Thymus (tissue), 11 donors: ENCODE results near the gene SPSB3. TPM values are rescaled to one million over a fixed set of nuclear protein-coding genes. Genes with fewer than 3 reads are reported as not detected.

Experiments
- DNase-seq, 9 donors: peaks; one replicate each; pipeline ENCODE4 v3.0.0-alpha.2; 2013; ENCODE audit warnings: low spot score in 9 of 9, low read depth in 6 of 9, missing footprints in 1 of 9
- H3K27ac ChIP-seq, 2 donors: one replicate each; pipeline ENCODE4 v1.5.1; 2013; ENCODE audit warnings: control low read depth in 1 of 2, low read depth in 1 of 2, low read length in 1 of 2, mild to moderate bottlenecking in 1 of 2, moderate library complexity in 1 of 2
- H3K27me3 ChIP-seq, 2 donors: one replicate each; pipeline ENCODE4 v1.5.1; 2013; ENCODE audit warnings: low read length in 1 of 2; ENCODE audit not compliant: control insufficient read depth in 2 of 2, insufficient read depth in 1 of 2
- H3K36me3 ChIP-seq, 2 donors: one replicate each; pipeline ENCODE4 v1.5.1; 2013; ENCODE audit warnings: low read length in 1 of 2, mild to moderate bottlenecking in 1 of 2, moderate library complexity in 1 of 2; ENCODE audit not compliant: control insufficient read depth in 2 of 2, insufficient read depth in 2 of 2
- H3K4me1 ChIP-seq, 2 donors: one replicate each; pipeline ENCODE4 v1.5.1; 2013; ENCODE audit warnings: low read length in 2 of 2; ENCODE audit not compliant: control insufficient read depth in 2 of 2, insufficient read depth in 2 of 2
- H3K4me3 ChIP-seq, 2 donors: one replicate each; pipeline ENCODE4 v1.5.1; 2013; ENCODE audit warnings: low read length in 2 of 2, control low read depth in 1 of 2, mild to moderate bottlenecking in 1 of 2
- H3K9me3 ChIP-seq, 2 donors: one replicate each; pipeline ENCODE4 v1.5.1; 2013; ENCODE audit warnings: low read length in 1 of 2, mild to moderate bottlenecking in 1 of 2; ENCODE audit not compliant: control insufficient read depth in 2 of 2, insufficient read depth in 1 of 2
- WGBS: extraction: QIAGEN DNeasy Blood & Tissue Kit; methylation state at CpG from one replicate; pipeline ENCODE4 v1.1.7; 2013; 5-methylcytosine and 5-hydroxymethylcytosine counted together
- polyA plus RNA-seq: library from polyadenylated mRNA; stranded (reverse); fragments of 200-250 nt; gene quantifications from one replicate; pipeline ENCODE4 v1.2.3, GENCODE V29; 2013
- total RNA-seq: library from RNA; stranded (reverse); fragments of 120-200 nt; gene quantifications from one replicate; pipeline ENCODE4 v1.2.4, GENCODE V29; 2013
- donor health status: healthy.

The SPSB3 gene
- total and polyA plus RNA-seq, 2 donors = 68.1 to 282 TPM

- Histone ChIP-seq H3K36me3 (peaks cover 51 to 73% of the 10 kb centered on the region in 2 donors), H3K27me3 (no peaks in the 10 kb centered on the region), H3K9me3 (peaks cover 0 to 1% of the 10 kb centered on the region in 2 donors), H3K4me1 (peaks cover 7 to 8% of the 10 kb centered on the region in 2 donors), H3K27ac (peak overlapping the region in 1 of 2 donors; percentile 2), H3K4me3 (no peak overlapping the region)
- DNase-seq = peak in 1 of 9 donors; percentile 1
- WGBS = 98% methylated on average over 44 of the region's 44 CpGs
Measured at GRCh38 chr16:1787322-1788094, 5.1 kb upstream of the SPSB3 start.

- Histone ChIP-seq H3K4me1 (peaks cover 7 to 8% of the 10 kb centered on the region in 2 donors), H3K9me3 (peaks cover 0 to 1% of the 10 kb centered on the region in 2 donors), H3K36me3 (peaks cover 51 to 68% of the 10 kb centered on the region in 2 donors), H3K4me3 (no peak overlapping the region), H3K27me3 (no peaks in the 10 kb centered on the region), H3K27ac (peak overlapping the region in 1 of 2 donors; percentile 2)
- WGBS = 96% methylated on average over 6 of the region's 6 CpGs
- no peak for DNase-seq
Measured at GRCh38 chr16:1787056-1787321, 4.6 kb upstream of the SPSB3 start.

GRCh38 chr16:1786242-1787055, 4.1 kb upstream of the SPSB3 start:
- no peak overlapping the region for H3K27ac ChIP-seq
- peaks cover 50 to 63% of the 10 kb centered on the region in 2 donors for H3K36me3 ChIP-seq
- no peaks in the 10 kb centered on the region for H3K27me3 ChIP-seq
- H3K9me3 ChIP-seq = peaks cover 0 to 1% of the 10 kb centered on the region in 2 donors
- no peak overlapping the region for H3K4me3 ChIP-seq
- peak in 1 of 9 donors; percentile 2 for DNase-seq
- WGBS = 94% methylated on average over 51 of the region's 51 CpGs
- peaks cover 9 to 12% of the 10 kb centered on the region in 2 donors for H3K4me1 ChIP-seq

- peaks cover 49 to 61% of the 10 kb centered on the region in 2 donors for H3K36me3 ChIP-seq
- DNase-seq = no peak
- H3K4me1 ChIP-seq = peaks cover 14 to 18% of the 10 kb centered on the region in 2 donors
Measured at GRCh38 chr16:1785846-1786170, 3.4 kb upstream of the SPSB3 start.

GRCh38 chr16:1784977-1785845, 2.8 kb upstream of the SPSB3 start:
- Histone ChIP-seq H3K36me3 (peaks cover 53 to 61% of the 10 kb centered on the region in 2 donors), H3K27ac (no peak overlapping the region), H3K27me3 (no peaks in the 10 kb centered on the region), H3K4me3 (no peak overlapping the region), H3K9me3 (peaks cover 0 to 1% of the 10 kb centered on the region in 2 donors), H3K4me1 (peaks cover 14 to 19% of the 10 kb centered on the region in 2 donors)
- 98% methylated on average over 26 of the region's 26 CpGs for WGBS
- DNase-seq = no peak

More at GRCh38 chr16:1785846-1786170, 3.4 kb upstream of the SPSB3 start:
- peaks cover 0 to 1% of the 10 kb centered on the region in 2 donors for H3K9me3 ChIP-seq
- H3K27ac ChIP-seq = no peak overlapping the region
- no peaks in the 10 kb centered on the region for H3K27me3 ChIP-seq
- H3K4me3 ChIP-seq = no peak overlapping the region
- WGBS = 97% methylated on average over 14 of the region's 14 CpGs

GRCh38 chr16:1781758-1782407, 488 bp downstream of the SPSB3 start:
- peak in 3 of 9 donors; percentile 17 to 49 (median 26) for DNase-seq
- WGBS = 1% methylated on average over 69 of the region's 70 CpGs
- Histone ChIP-seq H3K4me1 (peaks cover 14 to 19% of the 10 kb centered on the region in 2 donors), H3K4me3 (peak overlapping the region; percentile 57 to 88), H3K27ac (peak overlapping the region; percentile 24 to 87), H3K9me3 (peaks cover 0 to 1% of the 10 kb centered on the region in 2 donors), H3K27me3 (no peaks in the 10 kb centered on the region), H3K36me3 (peaks cover 54 to 61% of the 10 kb centered on the region in 2 donors)

- no peaks in the 10 kb centered on the region for H3K27me3 ChIP-seq
- WGBS = 86% methylated on average over 20 of the region's 20 CpGs
- no peak overlapping the region for H3K27ac ChIP-seq
- H3K4me1 ChIP-seq = peaks cover 14 to 19% of the 10 kb centered on the region in 2 donors
- peaks cover 0 to 1% of the 10 kb centered on the region in 2 donors for H3K9me3 ChIP-seq
- DNase-seq = no peak
- H3K36me3 ChIP-seq = peaks cover 56 to 61% of the 10 kb centered on the region in 2 donors
- H3K4me3 ChIP-seq = peak overlapping the region; percentile 57 to 88
Measured at GRCh38 chr16:1781254-1781653, 1.1 kb downstream of the SPSB3 start.

- Histone ChIP-seq H3K27me3 (no peaks in the 10 kb centered on the region), H3K4me1 (peaks cover 14 to 19% of the 10 kb centered on the region in 2 donors), H3K4me3 (no peak overlapping the region), H3K9me3 (no peaks in the 10 kb centered on the region), H3K36me3 (peaks cover 61 to 64% of the 10 kb centered on the region in 2 donors), H3K27ac (no peak overlapping the region)
- DNase-seq = no peak
- 96% methylated on average over 6 of the region's 6 CpGs for WGBS
Measured at GRCh38 chr16:1780677-1781072, 1.7 kb downstream of the SPSB3 start.
